AG09319 (cell line): ENCODE data around the gene UNC5B.

Source experiments
- DNase-seq: peaks from one replicate; pipeline ENCODE4 v3.0.0-alpha.2; 2010; ENCODE audit warnings: low read depth; ENCODE audit errors: extremely low read depth
- TF ChIP-seq, protein P1 (sequence below): IDR thresholded peaks from 2 replicates; pipeline ENCODE4 v1.5.1; 2011; ENCODE audit warnings: low read depth, mild to moderate bottlenecking, inconsistent platforms, low read length, moderate library complexity

The UNC5B gene

DNA sequence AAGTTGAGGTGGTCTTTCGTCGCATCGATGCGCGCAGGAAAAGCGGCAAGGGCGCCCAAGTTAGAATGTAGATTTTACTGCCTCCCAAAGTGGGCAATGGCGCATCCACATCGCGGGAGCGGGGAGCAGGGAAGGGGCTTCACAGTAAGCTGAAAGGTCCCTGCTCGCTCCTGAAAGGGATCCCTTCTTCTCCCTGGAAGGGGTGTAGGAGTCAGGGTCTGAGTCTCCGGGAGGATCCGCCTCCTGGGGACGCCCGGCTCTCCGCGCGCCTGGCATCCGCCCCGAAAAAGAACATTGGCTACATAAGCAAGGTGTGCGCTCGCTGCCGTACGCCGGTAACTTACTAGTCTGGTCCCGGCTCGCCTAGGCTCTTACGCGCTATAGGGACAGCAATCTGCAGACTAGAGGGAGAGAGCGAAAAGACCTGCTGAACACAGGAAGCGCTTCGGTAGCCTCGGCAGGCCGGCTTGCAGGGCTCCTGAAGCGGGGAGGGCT lies 804 bp downstream of the UNC5B start:
- no peak for DNase-seq

DNA sequence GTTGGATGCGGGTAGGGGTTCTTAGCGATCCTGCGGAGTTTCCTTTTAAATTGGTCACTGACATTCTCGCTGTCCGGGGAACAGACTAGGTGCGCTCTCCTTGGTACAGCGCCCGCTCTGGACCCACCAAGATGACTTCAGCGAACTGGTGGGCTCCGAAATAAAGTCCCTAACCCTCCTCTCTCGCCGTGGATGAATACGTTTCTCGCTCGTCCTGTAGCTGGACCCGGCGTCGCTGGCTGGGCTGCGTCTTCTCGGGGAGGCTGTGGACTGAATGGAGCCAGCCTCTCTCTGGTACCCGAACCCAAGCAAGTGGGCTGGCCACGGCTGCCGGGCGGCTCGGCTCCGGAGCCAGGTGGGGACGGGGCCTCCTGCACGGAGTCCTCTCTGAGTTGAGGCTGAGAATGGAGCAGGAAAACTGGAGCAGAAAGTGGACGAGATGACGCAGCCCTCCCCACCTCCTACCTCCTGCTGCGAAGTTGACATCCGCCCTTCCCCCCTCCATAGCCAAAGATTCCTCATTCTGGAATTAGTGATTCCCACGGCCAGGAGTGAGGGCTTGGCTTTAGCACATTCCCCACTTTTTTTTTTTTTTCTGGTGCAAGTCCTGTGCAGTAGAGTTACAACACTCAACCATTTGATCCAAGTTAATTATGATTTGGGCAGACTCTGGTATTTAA lies 1.5 kb downstream of the UNC5B start:
- TF ChIP-seq, protein P1, sequence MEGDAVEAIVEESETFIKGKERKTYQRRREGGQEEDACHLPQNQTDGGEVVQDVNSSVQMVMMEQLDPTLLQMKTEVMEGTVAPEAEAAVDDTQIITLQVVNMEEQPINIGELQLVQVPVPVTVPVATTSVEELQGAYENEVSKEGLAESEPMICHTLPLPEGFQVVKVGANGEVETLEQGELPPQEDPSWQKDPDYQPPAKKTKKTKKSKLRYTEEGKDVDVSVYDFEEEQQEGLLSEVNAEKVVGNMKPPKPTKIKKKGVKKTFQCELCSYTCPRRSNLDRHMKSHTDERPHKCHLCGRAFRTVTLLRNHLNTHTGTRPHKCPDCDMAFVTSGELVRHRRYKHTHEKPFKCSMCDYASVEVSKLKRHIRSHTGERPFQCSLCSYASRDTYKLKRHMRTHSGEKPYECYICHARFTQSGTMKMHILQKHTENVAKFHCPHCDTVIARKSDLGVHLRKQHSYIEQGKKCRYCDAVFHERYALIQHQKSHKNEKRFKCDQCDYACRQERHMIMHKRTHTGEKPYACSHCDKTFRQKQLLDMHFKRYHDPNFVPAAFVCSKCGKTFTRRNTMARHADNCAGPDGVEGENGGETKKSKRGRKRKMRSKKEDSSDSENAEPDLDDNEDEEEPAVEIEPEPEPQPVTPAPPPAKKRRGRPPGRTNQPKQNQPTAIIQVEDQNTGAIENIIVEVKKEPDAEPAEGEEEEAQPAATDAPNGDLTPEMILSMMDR, result no peak
- DNase-seq, result no peak

More for the DNA sequence above, 804 bp downstream of the UNC5B start:
- TF ChIP-seq, protein P1, result no peak

GRCh38 chr10:71214641-71215559 lies 2.5 kb downstream of the UNC5B start:
- no peak for DNase-seq
- TF ChIP-seq, protein P1, result no peak

GRCh38 chr10:71216363-71216695 lies 4.0 kb downstream of the UNC5B start:
- TF ChIP-seq, protein P1, result no peak
- DNase-seq, result no peak

- TF ChIP-seq, protein P1, result no peak
- DNase-seq, result no peak
These were observed 4.4 kb downstream of the UNC5B start for GRCh38 chr10:71216751-71217265.

- DNase-seq, result no peak
- TF ChIP-seq, protein P1, result no peak; the same call in none of the 2 replicates
These were observed 5.1 kb downstream of the UNC5B start for GRCh38 chr10:71217266-71218045.
